H1 (cell line): ENCODE data around the gene EFCAB8. TPM values are rescaled to one million over a fixed set of nuclear protein-coding genes. Genes with fewer than 3 reads are reported as not detected.

ENCODE experiments used
- CTCF ChIA-PET: fragments of 300-600 bp; sonication (Branson Sonifier 250); formaldehyde crosslinking; loops from one replicate; lab custom pipeline; 2021; ENCODE audit not compliant: partially characterized antibody; lab: Charles Lee
- POLR2A ChIA-PET: fragments of 300-600 bp; sonication (Branson Sonifier 250); formaldehyde crosslinking; loops from one replicate; lab custom pipeline; 2021; ENCODE audit warnings: inconsistent platforms; ENCODE audit not compliant: partially characterized antibody; lab: Charles Lee
- DNase-seq, 2 experiments: peaks; one replicate each; pipeline versions ENCODE4 v3.0.0 to v3.0.0-alpha.2; 2010 to 2022; ENCODE audit warnings: low spot score in 2 of 2, low read depth in 1 of 2, mixed read lengths in 1 of 2
- FAIRE-seq: peaks from 2 replicates; lab custom pipeline; 2011; peaks lifted over from hg19 to GRCh38; lab: Jason Lieb, UNC
- H2AFZ ChIP-seq: 2 replicates; pipeline ENCODE4 v1.8.1; 2012; ENCODE audit warnings: low read length, inconsistent platforms
- H2AK5ac ChIP-seq: 2 replicates; pipeline ENCODE4 v1.6.1; 2013; ENCODE audit warnings: low read depth, low read length
- H2BK120ac ChIP-seq: replicated peaks from 2 replicates; pipeline ENCODE3; 2013; ENCODE audit warnings: low read depth, low read length, inconsistent platforms
- H2BK12ac ChIP-seq: 2 replicates; pipeline ENCODE4 v1.6.1; 2013; ENCODE audit warnings: low read depth, low read length
- H2BK15ac ChIP-seq: 2 replicates; pipeline ENCODE4 v1.6.1; 2013; ENCODE audit warnings: low read length
- H2BK20ac ChIP-seq: 2 replicates; pipeline ENCODE4 v1.6.1; 2013; ENCODE audit warnings: low read length
- H2BK5ac ChIP-seq: 2 replicates; pipeline ENCODE4 v1.6.1; 2013; ENCODE audit warnings: low read depth, low read length
- H3K14ac ChIP-seq: 2 replicates; pipeline ENCODE4 v1.6.1; 2013; ENCODE audit warnings: inconsistent platforms; ENCODE audit not compliant: insufficient read length
- H3K18ac ChIP-seq: 2 replicates; pipeline ENCODE4 v1.6.1; 2013; ENCODE audit warnings: low read length; ENCODE audit errors: extremely low read depth
- H3K23ac ChIP-seq: 2 replicates; pipeline ENCODE4 v1.6.1; 2013; ENCODE audit warnings: inconsistent platforms; ENCODE audit not compliant: insufficient read length
- H3K23me2 ChIP-seq: 2 replicates; pipeline ENCODE4 v1.6.1; 2013; ENCODE audit warnings: low read depth, low read length
- H3K27ac ChIP-seq: 2 replicates; pipeline ENCODE4 v1.6.1; 2011; ENCODE audit warnings: low read depth, low read length, inconsistent platforms
- H3K27me3 ChIP-seq, 4 experiments: replicated peaks in 1 of 4; 1 replicate in 1 of 4; 2 replicates in 3 of 4; pipeline versions ENCODE4 v1.6.1 to v1.8.1; 2011 to 2013; ENCODE audit warnings: low read length in 3 of 4, mild to moderate bottlenecking in 3 of 4, inconsistent platforms in 2 of 4, mixed read lengths in 2 of 4, moderate library complexity in 1 of 4; ENCODE audit not compliant: control insufficient read depth in 3 of 4, insufficient read depth in 3 of 4; ENCODE audit errors: extremely low read depth in 1 of 4
- H3K36me3 ChIP-seq, 4 experiments: 2 replicates each; pipeline versions ENCODE4 v1.6.1 to v1.8.1; 2011 to 2013; ENCODE audit warnings: mild to moderate bottlenecking in 4 of 4, low read length in 3 of 4, moderate library complexity in 2 of 4, control low read depth in 1 of 4, inconsistent platforms in 1 of 4; ENCODE audit not compliant: insufficient read depth in 4 of 4, control insufficient read depth in 2 of 4
- H3K4ac ChIP-seq: replicated peaks from 2 replicates; pipeline ENCODE3; 2013; ENCODE audit warnings: low read length, low read depth, mixed read lengths, inconsistent platforms; ENCODE audit not compliant: insufficient read length
- H3K4me1 ChIP-seq, 4 experiments: replicated peaks in 1 of 4; 1 replicate in 1 of 4; 2 replicates in 3 of 4; pipeline versions ENCODE4 v1.6.1 to v1.8.1; 2011 to 2013; ENCODE audit warnings: low read length in 3 of 4, inconsistent platforms in 2 of 4, mixed read lengths in 1 of 4; ENCODE audit not compliant: insufficient read depth in 4 of 4, control insufficient read depth in 3 of 4
- H3K4me2 ChIP-seq, 2 experiments: 2 replicates each; pipeline versions ENCODE4 v1.6.1 to v1.8.1; 2011 to 2013; ENCODE audit warnings: low read depth in 2 of 2, low read length in 2 of 2, control low read depth in 1 of 2, inconsistent platforms in 1 of 2, mild to moderate bottlenecking in 1 of 2; ENCODE audit not compliant: insufficient read depth in 1 of 2
- H3K4me3 ChIP-seq, 4 experiments: fragments of 200-600, 300-600 bp in 1 of 4; sonication (generic), shearing (Covaris generic), sonication (Bioruptor Twin) in 1 of 4; 2 replicates each; pipeline versions ENCODE4 v1.5.1 to v1.8.1; 2011 to 2016; ENCODE audit warnings: low read length in 4 of 4, low read depth in 3 of 4, control low read depth in 2 of 4, inconsistent platforms in 2 of 4, mild to moderate bottlenecking in 2 of 4, mixed read lengths in 1 of 4, moderate library complexity in 1 of 4; ENCODE audit not compliant: insufficient read depth in 2 of 4; ENCODE audit errors: extremely low read depth in 1 of 4
- H3K56ac ChIP-seq: replicated peaks from 2 replicates; pipeline ENCODE3; 2013; ENCODE audit warnings: low read depth, mild to moderate bottlenecking, mixed read lengths, low read length, inconsistent platforms; ENCODE audit not compliant: insufficient read length
- H3K79me1 ChIP-seq: 2 replicates; pipeline ENCODE4 v1.6.1; 2013; ENCODE audit warnings: low read depth, low read length, control low read depth
- H3K79me2 ChIP-seq, 2 experiments: 2 replicates each; pipeline versions ENCODE4 v1.6.1 to v1.8.1; 2012 to 2013; ENCODE audit warnings: low read length in 2 of 2, mild to moderate bottlenecking in 2 of 2, inconsistent platforms in 1 of 2; ENCODE audit not compliant: insufficient read depth in 2 of 2, control insufficient read depth in 1 of 2
- H3K9ac ChIP-seq, 4 experiments: replicated peaks in 1 of 4; 1 replicate in 1 of 4; 2 replicates in 3 of 4; pipeline versions ENCODE4 v1.6.1 to v1.8.1; 2011 to 2013; ENCODE audit warnings: low read depth in 3 of 4, low read length in 3 of 4, control low read depth in 2 of 4, mild to moderate bottlenecking in 2 of 4, moderate library complexity in 2 of 4, inconsistent platforms in 1 of 4; ENCODE audit errors: extremely low read depth in 1 of 4
- H3K9me3 ChIP-seq, 2 experiments: 2 replicates each; pipeline versions ENCODE4 v1.6.1 to v1.8.1; 2012 to 2013; ENCODE audit warnings: mild to moderate bottlenecking in 2 of 2, moderate library complexity in 2 of 2, control low read depth in 1 of 2, inconsistent platforms in 1 of 2, low read depth in 1 of 2, low read length in 1 of 2, mixed read lengths in 1 of 2; ENCODE audit not compliant: insufficient read depth in 2 of 2
- H4K20me1 ChIP-seq, 2 experiments: replicated peaks in 1 of 2; 2 replicates each; pipeline versions ENCODE3 to v1.8.1; 2011 to 2013; ENCODE audit warnings: inconsistent platforms in 2 of 2, low read length in 2 of 2, mild to moderate bottlenecking in 1 of 2; ENCODE audit not compliant: insufficient read depth in 2 of 2, control insufficient read depth in 1 of 2
- H4K5ac ChIP-seq: 2 replicates; pipeline ENCODE4 v1.6.1; 2013; ENCODE audit warnings: low read length, low read depth, mixed read lengths, inconsistent platforms; ENCODE audit not compliant: insufficient read length
- H4K8ac ChIP-seq: 2 replicates; pipeline ENCODE4 v1.8.0; 2013; ENCODE audit warnings: mild to moderate bottlenecking, moderate library complexity, low read length, inconsistent platforms; ENCODE audit not compliant: insufficient read depth; ENCODE audit errors: extremely low read depth
- H4K91ac ChIP-seq: replicated peaks from 2 replicates; pipeline ENCODE3; 2013; ENCODE audit warnings: low read length, mixed read lengths, inconsistent platforms; ENCODE audit not compliant: insufficient read length
- SUZ12 ChIP-seq: fragments of 200-600 bp; sonication (generic); IDR thresholded peaks from 2 replicates; pipeline ENCODE4 v1.6.1; 2012; ENCODE audit warnings: mild to moderate bottlenecking, inconsistent platforms, low read length, moderate library complexity, mixed read lengths
- WGBS, 2 experiments: shearing (Covaris generic) in 1 of 2; methylation state at CpG; one replicate each; pipeline versions ENCODE4 v1.1.6 to v1.1.7; 2013 to 2015; ENCODE audit warnings: low lambda C conversion rate in 2 of 2, mixed read lengths in 2 of 2, inconsistent platforms in 1 of 2, low coverage in 1 of 2, missing lambda C conversion rate in 1 of 2; ENCODE audit not compliant: insufficient replicate concordance in 2 of 2, insufficient coverage in 1 of 2, insufficient read length in 1 of 2; ENCODE audit errors: extremely low coverage in 1 of 2, missing lambda C conversion rate in 1 of 2; 5-methylcytosine and 5-hydroxymethylcytosine counted together
- polyA plus RNA-seq, 7 experiments: library from polyadenylated mRNA; depleted of rRNA in 3 of 7; stranded (reverse) in 5 of 7; unstranded in 2 of 7; fragments of >200 nt in 5 of 7; fragments of 200-250 nt in 2 of 7; gene quantifications; 1 replicate in 5 of 7; 2 replicates in 1 of 7; 4 replicates in 1 of 7; pipeline versions ENCODE4 v1.2.1 to v1.2.3, GENCODE V29; 2011 to 2013; ENCODE audit warnings: missing spikeins in 2 of 7, mixed read lengths in 2 of 7
- total RNA-seq: library from RNA; stranded (reverse); fragmentation: NEBNext Ultra II Directional; extraction: Animal tissue kit (Norgen Biotek cat#: 25700); gene quantifications from 2 replicates; pipeline ENCODE4 v1.2.1, GENCODE V29; 2021

Gene EFCAB8
- total and polyA plus RNA-seq, 2 of the 8 experiments (the other 6 are each of a cell fraction or from before 2014, with no cell fraction given), result 0.06 to 0.20 TPM

DNA sequence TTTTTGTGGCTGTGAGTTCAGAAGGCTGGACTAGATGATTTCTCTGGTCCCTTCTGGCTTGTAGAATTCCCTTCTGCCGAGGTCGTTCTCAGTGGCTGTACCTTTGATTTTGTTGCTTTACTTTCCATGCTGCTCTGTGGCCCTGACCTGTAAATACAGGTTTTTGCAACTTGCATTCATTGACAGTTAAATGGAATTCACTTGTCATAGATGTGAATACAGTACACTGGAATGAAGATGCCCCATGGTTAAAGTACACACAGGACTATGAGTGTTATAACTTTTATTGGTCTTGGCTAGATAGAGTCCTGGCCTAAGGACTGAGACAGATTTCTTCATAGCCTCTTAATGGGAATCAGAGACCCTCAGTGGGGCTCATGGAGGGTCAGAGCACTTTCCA lies 12.9 kb upstream of the EFCAB8 start:
- H2BK20ac ChIP-seq, result no peak overlapping the region
- no peak overlapping the region for H3K23ac ChIP-seq
- H3K14ac ChIP-seq, result no peak overlapping the region
- peaks cover 5 to 8% of the 10 kb centered on the region in 2 experiments for H4K20me1 ChIP-seq
- no peak overlapping the region for H3K4ac ChIP-seq
- H3K4me1 ChIP-seq, result peaks cover 0 to 3% (median 0%) of the 10 kb centered on the region in 4 experiments; a peak in 2 of 7 replicates
- no peak for TF ChIP-seq SUZ12
- H4K5ac ChIP-seq, result no peak overlapping the region
- no peak overlapping the region for H3K9ac ChIP-seq
- no peaks in the 10 kb centered on the region for H3K27me3 ChIP-seq
- no peak overlapping the region for H2BK120ac ChIP-seq
- FAIRE-seq (no peak), DNase-seq (no peak)
- peaks cover 3 to 36% of the 10 kb centered on the region in 2 experiments for H3K79me2 ChIP-seq
- ChIA-PET POLR2A (interaction anchor here (2.1 kb wide), 1 partner anchor 17 kb away, joined by 4 read pairs; no protein-coding TSS in a partner anchor), CTCF (interaction anchor here (1.6 kb wide), 2 partner anchors 55 to 184 kb away, joined by 3 read pairs; no protein-coding TSS in a partner anchor)
- H3K79me1 ChIP-seq, result peaks cover 6% of the 10 kb centered on the region
- H2BK12ac ChIP-seq, result no peak overlapping the region
- H3K23me2 ChIP-seq, result no peaks in the 10 kb centered on the region
- no peaks in the 10 kb centered on the region for H3K9me3 ChIP-seq
- H2BK5ac ChIP-seq, result no peak overlapping the region
- H2AFZ ChIP-seq, result no peak overlapping the region
- H3K4me3 ChIP-seq, result no peak overlapping the region
- no peak overlapping the region for H3K56ac ChIP-seq
- 97% methylated on average over 2 of the region's 2 CpGs; no CpG with 5 or more reads in 1 of the 2 experiments for WGBS, 2 experiments
- no peak overlapping the region for H2AK5ac ChIP-seq
- H4K8ac ChIP-seq, result no peak overlapping the region
- no peak overlapping the region for H2BK15ac ChIP-seq
- H3K18ac ChIP-seq, result no peak overlapping the region
- H3K4me2 ChIP-seq, result no peak overlapping the region
- peaks cover 20 to 58% (median 29%) of the 10 kb centered on the region in 4 experiments for H3K36me3 ChIP-seq
- no peak overlapping the region for H4K91ac ChIP-seq
- no peak overlapping the region for H3K27ac ChIP-seq
